Dedifferentiated amniotic fluid mesenchymal stem cell (primary cell): ENCODE measurements around the gene DYNLRB2.
A peak's percentile ranks its signal among the peaks of the same experiment; 100 is the strongest.

Experiments
- DNase-seq: peaks from one replicate; pipeline ENCODE4 v3.0.0-alpha.2; 2016; ENCODE audit errors: extremely low spot score

DYNLRB2 gene

GRCh38 chr16:80540516-80541305 lies at the start of gene DYNLRB2:
DYNLRB2 (plus strand) TSS chr16:80540993; CDS start chr16:80541077, 84 bp downstream.
- DNase-seq = peak; percentile 79

DNA sequence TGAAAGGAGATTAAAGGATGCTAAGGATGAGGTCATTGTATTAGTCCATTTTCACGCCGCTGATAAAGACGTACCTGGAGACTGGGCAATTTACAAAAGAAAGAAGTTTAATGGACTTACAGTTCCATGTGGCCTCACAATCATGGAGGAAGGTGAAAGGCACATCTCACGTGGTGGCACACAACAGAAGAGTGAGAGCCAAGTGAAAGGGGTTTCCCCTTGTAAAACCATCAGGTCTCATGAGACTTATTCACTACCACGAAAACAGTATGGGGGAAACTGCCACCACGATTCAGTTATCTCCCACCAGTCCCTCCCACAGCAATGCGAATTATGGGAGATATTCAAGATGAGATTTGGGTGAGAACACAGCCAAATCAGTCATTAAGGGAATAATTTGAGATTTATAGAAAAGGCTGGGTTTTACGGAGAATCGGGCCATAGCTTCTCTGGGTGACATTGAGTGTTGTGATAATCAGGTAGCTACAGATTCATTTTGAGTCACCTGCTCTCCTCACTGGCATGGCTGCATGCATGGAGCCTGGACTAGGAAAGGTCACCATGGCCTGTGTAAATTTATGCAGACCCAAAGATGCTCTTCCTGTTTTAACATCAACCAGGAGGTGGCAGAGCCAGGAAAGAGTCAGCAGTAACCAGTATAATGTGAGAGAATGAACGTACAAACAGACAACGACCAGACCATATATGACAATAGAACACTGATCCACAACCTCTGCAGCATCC lies 40.5 kb upstream of the DYNLRB2 start:
- DNase-seq = no peak

DNA sequence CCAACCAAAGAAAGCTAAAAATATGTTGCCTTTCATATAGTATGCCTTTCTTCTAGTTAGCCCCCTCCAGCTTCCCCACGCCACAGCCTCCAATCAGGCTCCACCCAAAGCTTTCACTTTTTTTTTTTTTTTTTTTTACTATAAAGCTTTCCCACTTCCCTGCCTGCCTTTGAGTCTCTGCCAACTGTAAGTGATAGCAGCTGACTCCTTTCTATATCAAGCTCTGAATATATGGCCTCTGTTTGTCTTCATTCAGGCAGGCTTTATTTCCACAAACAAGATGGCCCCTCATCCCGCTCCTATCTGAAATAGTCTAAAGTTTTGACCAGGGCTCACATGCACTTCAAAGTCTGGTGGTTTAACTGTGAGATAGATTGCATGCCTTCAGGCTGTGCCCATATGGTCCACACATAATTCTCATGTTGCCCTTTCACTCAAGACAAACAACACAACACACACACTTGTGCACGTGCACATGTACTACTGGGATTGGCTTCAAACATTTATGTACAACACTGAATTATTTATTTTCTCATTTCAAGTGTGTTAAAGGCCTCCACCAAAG lies 39.8 kb upstream of the DYNLRB2 start:
- no peak for DNase-seq

GRCh38 chr16:80503107-80503506 lies 37.7 kb upstream of the DYNLRB2 start:
- no peak for DNase-seq

GRCh38 chr16:80507538-80507937 lies 33.3 kb upstream of the DYNLRB2 start:
- no peak for DNase-seq

GRCh38 chr16:80509872-80510271 lies 30.9 kb upstream of the DYNLRB2 start:
- DNase-seq = no peak

- DNase-seq = no peak
These were observed 28.8 kb upstream of the DYNLRB2 start for GRCh38 chr16:80511824-80512592.

DNA sequence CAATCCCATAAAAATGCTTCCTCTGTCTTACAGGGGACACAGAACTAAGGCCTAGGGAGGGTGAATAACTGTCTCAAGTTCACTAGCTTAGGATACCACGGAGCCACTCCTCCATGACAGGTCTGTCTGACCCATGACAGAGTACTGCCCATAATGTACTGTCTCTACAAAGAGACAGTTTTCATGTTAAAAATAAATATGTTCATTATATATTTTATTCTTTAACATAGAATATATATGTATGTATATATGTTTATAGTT lies 28.3 kb upstream of the DYNLRB2 start:
- no peak for DNase-seq

DNA sequence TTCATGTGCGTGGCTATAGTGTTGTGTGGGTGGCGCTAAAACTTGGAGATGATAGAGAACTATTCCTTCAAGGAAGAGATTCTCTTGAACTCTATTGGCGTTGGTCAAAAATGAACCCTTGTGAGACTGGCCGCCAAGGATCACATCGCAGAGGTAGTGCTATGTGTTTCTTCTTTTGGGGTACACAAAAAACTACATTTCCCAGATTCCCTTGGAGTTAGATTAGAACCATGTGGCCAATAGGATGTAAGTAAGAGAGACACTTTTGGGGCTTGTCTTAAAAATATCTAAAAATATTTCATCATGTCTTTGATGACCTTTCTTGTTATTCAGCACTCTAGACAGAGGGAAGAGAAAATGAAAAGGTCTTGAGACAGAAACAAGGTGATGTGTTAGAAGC lies 25.4 kb upstream of the DYNLRB2 start:
- DNase-seq = no peak

DNA sequence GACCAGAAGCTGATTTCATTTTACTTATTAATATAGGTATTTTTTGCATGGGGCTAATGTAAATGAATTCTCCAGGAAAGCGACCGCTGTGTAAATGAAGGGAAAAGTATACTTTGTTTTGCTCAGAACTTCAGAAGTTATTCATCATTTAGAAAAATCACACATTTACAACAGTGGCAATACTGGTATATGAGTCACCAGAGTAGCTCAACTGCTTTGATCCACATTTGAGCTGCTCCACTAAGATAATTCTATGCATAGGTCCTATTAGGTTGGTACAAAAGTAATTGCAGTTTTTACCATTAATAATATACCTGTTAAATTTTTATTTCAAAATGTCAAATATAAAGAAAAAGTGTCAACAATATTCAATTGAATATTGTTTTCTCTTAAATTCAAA lies 22.9 kb upstream of the DYNLRB2 start:
- DNase-seq = no peak

- no peak for DNase-seq
These were observed 22.4 kb upstream of the DYNLRB2 start for GRCh38 chr16:80518436-80518835.

- DNase-seq = no peak
These were observed 21.6 kb upstream of the DYNLRB2 start for GRCh38 chr16:80519189-80519588.

DNA sequence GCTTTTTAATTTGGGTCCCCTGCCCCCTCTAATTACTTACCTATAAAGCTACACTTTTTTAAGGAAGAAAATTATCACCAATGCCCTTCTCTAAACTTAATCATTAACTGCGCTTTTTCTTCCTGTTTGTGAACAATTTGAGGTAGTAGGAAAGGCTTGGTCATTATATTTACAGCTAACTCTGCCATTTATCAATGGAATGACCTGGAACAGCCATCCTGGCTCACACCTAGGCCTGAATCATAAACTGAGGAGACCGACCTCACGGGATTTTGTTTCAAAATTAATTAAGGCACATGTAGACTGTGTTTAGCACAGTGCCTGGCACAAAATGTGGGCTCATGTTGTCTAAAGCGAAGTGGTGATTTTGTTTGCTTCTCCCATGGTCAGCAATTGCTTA lies 15.4 kb upstream of the DYNLRB2 start:
- DNase-seq = no peak

DNA sequence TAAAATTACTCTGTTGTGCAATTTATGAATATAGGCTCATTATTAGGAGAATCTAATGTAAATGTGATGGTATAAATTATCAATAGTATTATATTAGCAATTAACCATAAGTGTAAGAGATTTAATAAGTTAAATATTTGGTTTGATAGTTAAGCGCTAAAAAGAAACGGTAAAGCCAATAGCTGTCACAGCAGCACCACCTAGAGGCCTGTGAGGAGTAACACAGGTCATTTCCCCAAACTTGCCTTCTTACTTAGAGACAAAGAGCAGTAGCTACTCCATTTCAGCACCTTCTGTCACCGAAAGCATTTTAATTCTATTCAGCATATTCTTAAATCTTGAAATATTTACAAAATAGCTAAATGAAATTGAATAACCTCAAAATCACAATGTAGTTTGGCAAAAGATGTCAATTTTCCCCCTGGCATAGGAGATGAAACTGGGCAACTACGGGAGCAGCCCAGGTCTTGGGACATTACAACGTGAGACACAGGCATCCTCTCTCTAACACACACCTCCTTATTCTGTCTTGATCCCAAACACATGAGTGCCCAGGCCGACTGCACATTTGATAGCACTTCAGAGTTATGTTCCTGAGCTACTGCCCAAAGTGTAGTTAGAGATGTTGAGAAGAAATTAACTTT lies 14.3 kb upstream of the DYNLRB2 start:
- DNase-seq = peak; percentile 68

DNA sequence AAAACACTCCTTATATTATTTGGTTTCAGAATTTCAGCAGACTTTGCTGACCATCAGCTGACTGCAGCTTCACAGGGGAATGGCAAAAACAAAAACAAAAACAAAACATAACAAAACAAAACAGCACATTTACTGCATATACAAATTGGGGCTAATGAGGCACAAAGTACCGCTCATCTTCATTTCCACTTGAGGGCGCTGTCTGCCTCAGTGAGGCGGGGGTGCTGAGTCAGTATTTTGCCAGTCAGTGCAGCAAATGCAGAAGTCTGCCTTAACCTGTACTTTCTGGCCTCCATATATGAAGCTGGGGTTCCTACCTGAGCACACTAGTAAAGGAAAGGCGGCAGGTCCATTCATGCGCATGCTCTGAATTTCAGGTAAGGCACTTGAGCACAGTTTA lies 13.5 kb upstream of the DYNLRB2 start:
- DNase-seq = no peak

DNA sequence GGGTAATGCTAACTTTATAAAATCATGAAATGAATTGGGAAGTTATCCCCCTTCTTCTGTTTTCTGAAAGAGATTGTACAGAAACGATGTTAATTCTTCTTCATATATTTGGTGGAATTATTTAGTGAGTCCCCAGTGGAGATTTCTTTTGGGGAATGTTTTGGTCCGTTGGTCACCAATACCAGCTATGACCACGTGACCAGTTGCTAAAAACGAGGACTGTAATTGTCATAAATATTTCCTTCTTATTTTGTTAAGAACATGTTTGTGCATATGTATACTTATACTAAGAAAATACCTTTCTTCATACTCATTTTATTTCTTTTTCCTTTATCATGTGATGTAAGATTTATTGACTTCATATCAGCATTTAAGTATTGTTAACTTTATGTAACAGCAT lies 10.3 kb upstream of the DYNLRB2 start:
- DNase-seq = no peak

- DNase-seq = no peak
These were observed 4.6 kb upstream of the DYNLRB2 start for GRCh38 chr16:80536238-80536637.

- DNase-seq = no peak
These were observed 507 bp downstream of the DYNLRB2 start for GRCh38 chr16:80541306-80541694.

- DNase-seq = no peak
These were observed 2.4 kb downstream of the DYNLRB2 start for GRCh38 chr16:80543162-80543561.

GRCh38 chr16:80544326-80544725 lies 3.5 kb downstream of the DYNLRB2 start:
- no peak for DNase-seq

DNA sequence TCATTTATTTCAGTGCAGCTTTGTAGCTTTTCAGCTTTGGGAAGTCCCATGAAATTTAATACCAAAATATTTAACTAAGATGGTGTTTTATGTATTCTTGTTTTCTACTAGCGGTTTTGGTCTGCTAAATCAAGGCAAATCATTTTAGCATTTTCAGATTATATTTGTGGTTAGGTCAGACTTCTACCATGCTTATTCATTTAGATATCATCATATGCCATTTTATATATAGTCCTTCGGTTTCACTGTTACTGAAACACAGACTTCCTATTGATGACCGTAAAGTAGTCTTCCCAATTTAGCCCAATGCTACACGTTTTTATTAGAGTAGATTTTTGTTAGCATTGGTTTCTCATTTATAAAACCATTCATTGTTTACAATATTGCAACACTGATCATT lies 5.5 kb downstream of the DYNLRB2 start:
- no peak for DNase-seq

DNA sequence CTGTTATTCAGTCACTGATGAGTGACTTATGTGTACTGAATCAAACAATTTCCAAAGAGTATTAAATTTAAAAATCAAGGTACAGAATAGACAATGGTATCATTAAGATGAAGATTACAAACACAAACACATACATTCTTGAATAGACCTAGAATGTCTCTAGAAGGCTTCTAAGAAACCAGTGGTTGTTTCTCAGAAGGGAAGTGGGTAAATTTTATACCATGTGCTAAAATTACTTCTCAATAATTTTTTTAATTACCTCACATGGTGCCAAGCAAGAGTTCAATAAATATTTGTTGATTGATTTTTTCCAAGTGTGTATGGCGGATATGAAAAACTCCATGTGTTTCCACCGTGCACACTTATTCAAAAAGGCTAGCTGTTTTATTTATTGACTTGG lies 6.4 kb downstream of the DYNLRB2 start:
- no peak for DNase-seq
